ENCODE results near the gene DNAJC12.

DNAJC12 gene

GRCh38 chr10:67864607-67865371 is 26.8 kb upstream of the DNAJC12 start:
- no peaks in the 10 kb centered on the region for H3K4me1 ChIP-seq
- no peak overlapping the region for H2AFZ ChIP-seq
- H3K27me3 ChIP-seq (ENCODE audit: control insufficient read depth, insufficient read depth, low read length) = no peaks in the 10 kb centered on the region
- no peaks in the 10 kb centered on the region for H3K9me3 ChIP-seq (ENCODE audit: control insufficient read depth, low read length)
- TF ChIP-seq CTCF (IDR thresholded peaks at IDR 0.05) = no peak
- H3K4me3 ChIP-seq (ENCODE audit: low read depth, low read length) = no peak overlapping the region
- no peaks in the 10 kb centered on the region for H3K36me3 ChIP-seq (ENCODE audit: control insufficient read depth, insufficient read depth, low read length)
- no peak overlapping the region for H3K9ac ChIP-seq
- no peaks in the 10 kb centered on the region for H3K79me2 ChIP-seq
- H3K27ac ChIP-seq = no peak overlapping the region
- no peak overlapping the region for H3K4me2 ChIP-seq (ENCODE audit: low read length)

DNA sequence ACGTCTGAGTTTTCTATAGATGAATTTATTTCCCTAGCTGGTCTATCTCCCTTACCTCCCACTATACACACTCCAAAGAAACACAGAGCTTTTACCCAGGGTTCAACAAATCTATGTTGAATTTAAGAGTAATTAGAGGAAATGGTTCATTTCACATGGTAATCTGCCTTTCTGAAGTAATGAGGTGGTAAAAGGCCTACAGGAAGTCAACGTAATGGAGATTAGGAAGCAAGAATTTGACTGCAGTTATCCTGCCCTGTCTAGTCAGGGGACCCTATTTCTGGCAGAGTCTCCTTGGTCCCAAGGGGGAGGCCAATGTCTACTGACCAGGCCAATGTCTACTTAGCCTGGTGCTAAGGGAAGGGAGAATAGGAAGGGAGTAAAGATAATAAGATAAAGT is 25.1 kb upstream of the DNAJC12 start:
- H3K36me3 ChIP-seq (ENCODE audit: control insufficient read depth, insufficient read depth, low read length) = no peaks in the 10 kb centered on the region
- no peaks in the 10 kb centered on the region for H3K9me3 ChIP-seq (ENCODE audit: control insufficient read depth, low read length)
- H3K27me3 ChIP-seq (ENCODE audit: control insufficient read depth, insufficient read depth, low read length) = no peaks in the 10 kb centered on the region
- no peak overlapping the region for H3K27ac ChIP-seq
- no peaks in the 10 kb centered on the region for H3K4me1 ChIP-seq
- H3K79me2 ChIP-seq = no peaks in the 10 kb centered on the region
- H2AFZ ChIP-seq = no peak overlapping the region
- H3K4me3 ChIP-seq (ENCODE audit: low read depth, low read length) = no peak overlapping the region
- no peak for TF ChIP-seq CTCF (IDR thresholded peaks at IDR 0.05)
- no peak overlapping the region for H3K4me2 ChIP-seq (ENCODE audit: low read length)
- H3K9ac ChIP-seq = no peak overlapping the region

DNA sequence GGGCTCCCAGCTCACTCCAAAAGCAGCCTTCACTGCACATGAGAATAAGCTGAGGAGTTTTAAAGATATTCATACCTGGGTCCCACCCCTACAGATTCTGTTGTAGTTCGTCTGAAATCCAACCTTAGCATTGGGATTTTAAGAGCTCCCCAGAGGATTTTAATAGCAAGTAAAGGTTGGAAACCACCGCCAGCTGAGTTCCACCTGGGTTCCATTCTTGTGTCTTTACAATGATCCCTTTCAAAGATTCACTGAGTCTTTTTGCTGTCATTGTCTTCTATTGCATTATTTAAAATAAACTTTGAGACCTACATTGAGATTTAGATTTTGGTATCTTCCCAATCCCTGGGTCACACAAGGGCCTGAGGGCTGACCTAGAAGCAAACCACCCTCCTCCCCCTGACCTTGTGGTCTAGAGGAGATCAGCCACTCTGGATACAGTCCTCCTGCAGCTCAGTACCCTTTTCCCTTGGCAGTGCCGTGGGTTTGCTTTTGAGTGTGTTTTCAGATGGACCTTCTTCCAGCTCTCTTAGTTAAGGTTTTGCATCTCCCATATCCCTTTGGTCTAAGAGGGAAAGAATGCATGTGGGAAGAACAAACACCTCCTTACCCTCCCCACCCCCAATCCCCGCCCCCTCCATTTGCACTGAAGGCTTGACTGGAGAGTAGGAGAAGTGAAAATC is 23.9 kb upstream of the DNAJC12 start:
- H3K27ac ChIP-seq = no peak overlapping the region
- peak overlapping the region; percentile 8 for H2AFZ ChIP-seq
- TF ChIP-seq CTCF (IDR thresholded peaks at IDR 0.05) = no peak
- H3K79me2 ChIP-seq = no peaks in the 10 kb centered on the region
- H3K9me3 ChIP-seq (ENCODE audit: control insufficient read depth, low read length) = no peaks in the 10 kb centered on the region
- H3K4me2 ChIP-seq (ENCODE audit: low read length) = no peak overlapping the region
- no peak overlapping the region for H3K4me3 ChIP-seq (ENCODE audit: low read depth, low read length)
- no peaks in the 10 kb centered on the region for H3K27me3 ChIP-seq (ENCODE audit: control insufficient read depth, insufficient read depth, low read length)
- H3K4me1 ChIP-seq = no peaks in the 10 kb centered on the region
- H3K36me3 ChIP-seq (ENCODE audit: control insufficient read depth, insufficient read depth, low read length) = no peaks in the 10 kb centered on the region
- H3K9ac ChIP-seq = no peak overlapping the region

DNA sequence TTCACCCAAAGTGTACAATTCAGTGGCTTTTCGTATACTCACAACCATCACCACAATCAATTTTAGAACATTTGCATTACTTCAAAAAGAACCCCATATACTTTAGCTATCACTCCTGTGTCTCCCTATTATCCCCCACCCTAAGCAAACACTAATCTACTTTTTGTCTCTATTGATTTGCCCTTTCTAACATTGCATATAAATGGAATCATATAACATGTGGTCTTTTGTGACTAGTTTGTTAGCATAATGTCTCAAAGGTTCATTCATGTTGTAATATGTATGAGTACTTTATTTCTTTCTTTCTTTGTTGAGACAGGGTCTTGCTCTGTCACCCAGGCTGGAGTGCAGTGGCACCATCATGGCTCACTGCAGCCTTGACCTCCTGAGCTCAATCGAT is 21.0 kb upstream of the DNAJC12 start:
- Histone ChIP-seq H3K9ac (no peak overlapping the region), H2AFZ (no peak overlapping the region), H3K36me3 (ENCODE audit: control insufficient read depth, insufficient read depth, low read length) (no peaks in the 10 kb centered on the region), H3K27ac (no peak overlapping the region), H3K4me2 (ENCODE audit: low read length) (no peak overlapping the region), H3K9me3 (ENCODE audit: control insufficient read depth, low read length) (no peaks in the 10 kb centered on the region), H3K27me3 (ENCODE audit: control insufficient read depth, insufficient read depth, low read length) (no peaks in the 10 kb centered on the region), H3K79me2 (no peaks in the 10 kb centered on the region), H3K4me3 (ENCODE audit: low read depth, low read length) (no peak overlapping the region), H3K4me1 (no peaks in the 10 kb centered on the region)
- no peak for TF ChIP-seq CTCF (IDR thresholded peaks at IDR 0.05)

Data from parathyroid adenoma (tissue), 2 donors.